Measurements from ENCODE around the gene EPAS1. TPM values are rescaled to one million over a fixed set of nuclear protein-coding genes. Genes with fewer than 3 reads are reported as not detected.

EPAS1 gene
- total and polyA plus RNA-seq, 2 of the 8 experiments (the other 6 are each of a cell fraction or from before 2014, with no cell fraction given), result 2.0 to 4.9 TPM

- no peak overlapping the region for H4K5ac ChIP-seq (ENCODE audit: insufficient read length, low read depth, low read length)
Observed at GRCh38 chr2:46257980-46258379, 39.2 kb upstream of the EPAS1 start.

More at GRCh38 chr2:46257980-46258379, 39.2 kb upstream of the EPAS1 start:
- CTCF ChIA-PET (ENCODE audit: partially characterized antibody), result interaction anchor here (0.6 kb wide), 1 partner anchor 42 kb away, joined by 3 read pairs; no protein-coding TSS in a partner anchor
- H3K14ac ChIP-seq (ENCODE audit: insufficient read length), result no peak overlapping the region
- POLR2A ChIA-PET (ENCODE audit: partially characterized antibody), result no interaction called here
- no peak overlapping the region for H2AFZ ChIP-seq (ENCODE audit: low read length)
- H3K4me2 ChIP-seq (ENCODE audit: insufficient read depth in 1 of 2, low read depth in 2 of 2, low read length in 2 of 2), result no peak overlapping the region
- no peak overlapping the region for H3K23ac ChIP-seq (ENCODE audit: insufficient read length)
- H3K79me2 ChIP-seq (ENCODE audit: control insufficient read depth in 1 of 2, insufficient read depth in 2 of 2, low read length in 2 of 2), result no peaks in the 10 kb centered on the region
- no peaks in the 10 kb centered on the region for H3K4me1 ChIP-seq (replicated peaks in 1 of 4; ENCODE audit: control insufficient read depth in 3 of 4, insufficient read depth in 4 of 4, low read length in 3 of 4)
- H3K36me3 ChIP-seq (ENCODE audit: control insufficient read depth in 2 of 4, insufficient read depth in 4 of 4, low read length in 3 of 4), result no peaks in the 10 kb centered on the region
- no peak overlapping the region for H2BK5ac ChIP-seq (ENCODE audit: low read depth, low read length)
- H4K20me1 ChIP-seq (replicated peaks in 1 of 2; ENCODE audit: control insufficient read depth in 1 of 2, insufficient read depth in 2 of 2, low read length in 2 of 2), result no peaks in the 10 kb centered on the region
- no peak overlapping the region for H2AK5ac ChIP-seq (ENCODE audit: low read depth, low read length)
- H3K9ac ChIP-seq (replicated peaks in 1 of 4; ENCODE audit: extremely low read depth in 1 of 4, low read depth in 3 of 4, low read length in 3 of 4), result no peak overlapping the region
- no peak overlapping the region for H4K91ac ChIP-seq (replicated peaks; ENCODE audit: insufficient read length, low read length)
- H3K56ac ChIP-seq (replicated peaks; ENCODE audit: insufficient read length, low read depth, low read length), result no peak overlapping the region
- H3K4me3 ChIP-seq (ENCODE audit: extremely low read depth in 1 of 4, insufficient read depth in 2 of 4, low read depth in 3 of 4, low read length in 4 of 4), result no peak overlapping the region
- H3K27me3 ChIP-seq (replicated peaks in 1 of 4; ENCODE audit: control insufficient read depth in 3 of 4, extremely low read depth in 1 of 4, insufficient read depth in 3 of 4, low read length in 3 of 4), result peaks cover 0 to 2% (median 0%) of the 10 kb centered on the region in 4 experiments; a peak in 1 of 7 replicates
- no peaks in the 10 kb centered on the region for H3K79me1 ChIP-seq (ENCODE audit: low read depth, low read length)
- H3K4ac ChIP-seq (replicated peaks; ENCODE audit: insufficient read length, low read depth, low read length), result no peak overlapping the region
- H2BK12ac ChIP-seq (ENCODE audit: low read depth, low read length), result no peak overlapping the region
- no peak for DNase-seq (ENCODE audit: low read depth in 1 of 2, low spot score in 2 of 2)
- no peak overlapping the region for H2BK15ac ChIP-seq (ENCODE audit: low read length)
- TF ChIP-seq CTCF (IDR thresholded peaks at IDR 0.05; ENCODE audit: control extremely low read depth in 1 of 3, insufficient read depth in 1 of 3, low read depth in 1 of 3, low read length in 3 of 3), result no peak
- no peak for TF ChIP-seq HDAC2 (IDR thresholded peaks at IDR 0.05; ENCODE audit: borderline replicate concordance in 1 of 2, low read depth in 2 of 2, low read length in 2 of 2)
- TF ChIP-seq SIN3A (conservative IDR thresholded peaks at IDR 0.05 in 1 of 2, IDR thresholded peaks at IDR 0.05 in 1 of 2; ENCODE audit: low read depth in 1 of 2, low read length in 2 of 2), result no peak
- no peak for TF ChIP-seq CBX8 (IDR thresholded peaks at IDR 0.05; ENCODE audit: borderline replicate concordance, low read depth, low read length)
- no peak for TF ChIP-seq PHF8 (conservative IDR thresholded peaks at IDR 0.05; ENCODE audit: low read depth, low read length)
- no peak for TF ChIP-seq RXRA (IDR thresholded peaks at IDR 0.05; ENCODE audit: insufficient read depth, low read depth, low read length)
- no peak for TF ChIP-seq RFX5 (IDR thresholded peaks at IDR 0.05; ENCODE audit: borderline replicate concordance, low read depth, low read length)
- no peak for TF ChIP-seq HDAC6 (IDR thresholded peaks at IDR 0.05; ENCODE audit: low read depth, low read length)
- no peak for TF ChIP-seq POU5F1 (IDR thresholded peaks at IDR 0.05; ENCODE audit: low read depth, low read length)
- no peak for TF ChIP-seq SUZ12 (IDR thresholded peaks at IDR 0.05; ENCODE audit: low read length)
- no peak overlapping the region for H2BK20ac ChIP-seq (ENCODE audit: low read length)
- H3K9me3 ChIP-seq (ENCODE audit: insufficient read depth in 2 of 2, low read depth in 1 of 2, low read length in 1 of 2), result no peaks in the 10 kb centered on the region
- FAIRE-seq, result no peak
- H3K18ac ChIP-seq (ENCODE audit: extremely low read depth, low read length), result no peak overlapping the region
- no peaks in the 10 kb centered on the region; the same call in 1 of the 2 replicates for H3K23me2 ChIP-seq (ENCODE audit: low read depth, low read length)
- no peak overlapping the region for H4K8ac ChIP-seq (ENCODE audit: extremely low read depth, insufficient read depth, low read length)
- H2BK120ac ChIP-seq (replicated peaks; ENCODE audit: low read depth, low read length), result no peak overlapping the region
- no peak overlapping the region for H3K27ac ChIP-seq (ENCODE audit: low read depth, low read length)
- WGBS, 2 experiments (ENCODE audit: extremely low coverage in 1 of 2, insufficient coverage in 1 of 2, insufficient read length in 1 of 2, insufficient replicate concordance in 2 of 2, low coverage in 1 of 2, low lambda C conversion rate in 2 of 2, missing lambda C conversion rate in 1 of 2), result 88% methylated on average over 5 of the region's 5 CpGs; no CpG with 5 or more reads in 1 of the 2 experiments
